ENCODE data around the gene IFT80.

DNA sequence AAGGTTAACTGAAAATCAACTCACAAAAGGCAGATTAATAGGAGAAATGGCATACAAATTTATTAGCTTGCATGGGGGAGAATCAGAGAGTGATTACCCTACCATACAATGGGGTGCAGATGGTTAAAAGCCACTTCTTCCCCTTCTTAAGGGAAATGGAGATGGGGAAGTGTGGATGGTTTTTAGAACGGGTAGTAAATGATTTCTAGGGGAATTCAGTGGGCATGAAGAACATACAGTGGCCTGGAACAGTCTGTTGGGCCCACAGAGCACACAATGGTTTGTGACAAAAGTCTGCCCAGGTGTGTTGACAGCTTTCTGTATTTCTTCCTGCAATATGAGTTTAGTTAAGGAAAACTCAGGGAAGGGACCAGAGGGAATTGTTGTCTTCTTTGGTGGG is 112.8 kb downstream of the IFT80 start:
- TF ChIP-seq POLR2A (IDR thresholded peaks at IDR 0.05): no peak
- TF ChIP-seq, protein P1, sequence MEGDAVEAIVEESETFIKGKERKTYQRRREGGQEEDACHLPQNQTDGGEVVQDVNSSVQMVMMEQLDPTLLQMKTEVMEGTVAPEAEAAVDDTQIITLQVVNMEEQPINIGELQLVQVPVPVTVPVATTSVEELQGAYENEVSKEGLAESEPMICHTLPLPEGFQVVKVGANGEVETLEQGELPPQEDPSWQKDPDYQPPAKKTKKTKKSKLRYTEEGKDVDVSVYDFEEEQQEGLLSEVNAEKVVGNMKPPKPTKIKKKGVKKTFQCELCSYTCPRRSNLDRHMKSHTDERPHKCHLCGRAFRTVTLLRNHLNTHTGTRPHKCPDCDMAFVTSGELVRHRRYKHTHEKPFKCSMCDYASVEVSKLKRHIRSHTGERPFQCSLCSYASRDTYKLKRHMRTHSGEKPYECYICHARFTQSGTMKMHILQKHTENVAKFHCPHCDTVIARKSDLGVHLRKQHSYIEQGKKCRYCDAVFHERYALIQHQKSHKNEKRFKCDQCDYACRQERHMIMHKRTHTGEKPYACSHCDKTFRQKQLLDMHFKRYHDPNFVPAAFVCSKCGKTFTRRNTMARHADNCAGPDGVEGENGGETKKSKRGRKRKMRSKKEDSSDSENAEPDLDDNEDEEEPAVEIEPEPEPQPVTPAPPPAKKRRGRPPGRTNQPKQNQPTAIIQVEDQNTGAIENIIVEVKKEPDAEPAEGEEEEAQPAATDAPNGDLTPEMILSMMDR (IDR thresholded peaks at IDR 0.05): no peak

Measured in thyroid gland (tissue), 4 donors.